ENCODE results near the gene KCTD17. TPM values are rescaled to one million over a fixed set of nuclear protein-coding genes. Genes with fewer than 3 reads are reported as not detected.

The KCTD17 gene
- total RNA-seq, 1 experiment from 2014 or later, result 32.7 TPM

DNA sequence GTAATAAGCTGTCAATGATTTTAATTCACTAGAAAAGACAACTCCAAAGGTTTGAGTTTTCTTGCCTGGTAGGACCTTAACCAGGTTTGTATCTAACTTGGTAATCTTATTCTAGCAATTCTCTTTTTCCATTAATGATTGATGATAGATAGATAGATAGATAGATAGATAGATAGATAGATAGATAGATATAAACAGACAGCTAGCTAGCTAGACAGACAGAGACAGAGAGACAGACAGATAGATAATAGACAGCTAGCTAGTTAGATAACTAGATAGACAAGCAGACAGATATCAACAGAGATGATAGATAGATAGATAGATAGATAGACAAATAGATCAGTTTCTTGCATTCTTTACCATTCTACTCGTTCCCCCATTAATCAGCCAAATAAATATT is 42.7 kb downstream of the KCTD17 start:
- H3K27ac ChIP-seq (ENCODE audit: low read length), result no peak overlapping the region
- no TSS peak for BruUV-seq (replicated peaks)
- ATAC-seq, result no peak
- TF ChIP-seq TCF7L2 (IDR thresholded peaks at IDR 0.05; ENCODE audit: low read depth, low read length), result no peak
- TF ChIP-seq, protein P1, sequence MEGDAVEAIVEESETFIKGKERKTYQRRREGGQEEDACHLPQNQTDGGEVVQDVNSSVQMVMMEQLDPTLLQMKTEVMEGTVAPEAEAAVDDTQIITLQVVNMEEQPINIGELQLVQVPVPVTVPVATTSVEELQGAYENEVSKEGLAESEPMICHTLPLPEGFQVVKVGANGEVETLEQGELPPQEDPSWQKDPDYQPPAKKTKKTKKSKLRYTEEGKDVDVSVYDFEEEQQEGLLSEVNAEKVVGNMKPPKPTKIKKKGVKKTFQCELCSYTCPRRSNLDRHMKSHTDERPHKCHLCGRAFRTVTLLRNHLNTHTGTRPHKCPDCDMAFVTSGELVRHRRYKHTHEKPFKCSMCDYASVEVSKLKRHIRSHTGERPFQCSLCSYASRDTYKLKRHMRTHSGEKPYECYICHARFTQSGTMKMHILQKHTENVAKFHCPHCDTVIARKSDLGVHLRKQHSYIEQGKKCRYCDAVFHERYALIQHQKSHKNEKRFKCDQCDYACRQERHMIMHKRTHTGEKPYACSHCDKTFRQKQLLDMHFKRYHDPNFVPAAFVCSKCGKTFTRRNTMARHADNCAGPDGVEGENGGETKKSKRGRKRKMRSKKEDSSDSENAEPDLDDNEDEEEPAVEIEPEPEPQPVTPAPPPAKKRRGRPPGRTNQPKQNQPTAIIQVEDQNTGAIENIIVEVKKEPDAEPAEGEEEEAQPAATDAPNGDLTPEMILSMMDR (IDR thresholded peaks at IDR 0.05), result no peak
- TF ChIP-seq POLR2AphosphoS5 (IDR thresholded peaks at IDR 0.05; ENCODE audit: low read depth, low read length), result no peak
- no peak for TF ChIP-seq SIN3A (IDR thresholded peaks at IDR 0.05; ENCODE audit: borderline replicate concordance, insufficient read depth, low read depth, low read length)
- TF ChIP-seq, protein P2, sequence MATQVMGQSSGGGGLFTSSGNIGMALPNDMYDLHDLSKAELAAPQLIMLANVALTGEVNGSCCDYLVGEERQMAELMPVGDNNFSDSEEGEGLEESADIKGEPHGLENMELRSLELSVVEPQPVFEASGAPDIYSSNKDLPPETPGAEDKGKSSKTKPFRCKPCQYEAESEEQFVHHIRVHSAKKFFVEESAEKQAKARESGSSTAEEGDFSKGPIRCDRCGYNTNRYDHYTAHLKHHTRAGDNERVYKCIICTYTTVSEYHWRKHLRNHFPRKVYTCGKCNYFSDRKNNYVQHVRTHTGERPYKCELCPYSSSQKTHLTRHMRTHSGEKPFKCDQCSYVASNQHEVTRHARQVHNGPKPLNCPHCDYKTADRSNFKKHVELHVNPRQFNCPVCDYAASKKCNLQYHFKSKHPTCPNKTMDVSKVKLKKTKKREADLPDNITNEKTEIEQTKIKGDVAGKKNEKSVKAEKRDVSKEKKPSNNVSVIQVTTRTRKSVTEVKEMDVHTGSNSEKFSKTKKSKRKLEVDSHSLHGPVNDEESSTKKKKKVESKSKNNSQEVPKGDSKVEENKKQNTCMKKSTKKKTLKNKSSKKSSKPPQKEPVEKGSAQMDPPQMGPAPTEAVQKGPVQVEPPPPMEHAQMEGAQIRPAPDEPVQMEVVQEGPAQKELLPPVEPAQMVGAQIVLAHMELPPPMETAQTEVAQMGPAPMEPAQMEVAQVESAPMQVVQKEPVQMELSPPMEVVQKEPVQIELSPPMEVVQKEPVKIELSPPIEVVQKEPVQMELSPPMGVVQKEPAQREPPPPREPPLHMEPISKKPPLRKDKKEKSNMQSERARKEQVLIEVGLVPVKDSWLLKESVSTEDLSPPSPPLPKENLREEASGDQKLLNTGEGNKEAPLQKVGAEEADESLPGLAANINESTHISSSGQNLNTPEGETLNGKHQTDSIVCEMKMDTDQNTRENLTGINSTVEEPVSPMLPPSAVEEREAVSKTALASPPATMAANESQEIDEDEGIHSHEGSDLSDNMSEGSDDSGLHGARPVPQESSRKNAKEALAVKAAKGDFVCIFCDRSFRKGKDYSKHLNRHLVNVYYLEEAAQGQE (IDR thresholded peaks at IDR 0.05; ENCODE audit: insufficient read depth in 1 of 2, low read depth in 2 of 2, low read length in 1 of 2), result no peak
- H3K27me3 ChIP-seq (ENCODE audit: control insufficient read depth, insufficient read depth, low read length), result no peaks in the 10 kb centered on the region
- no peak overlapping the region for H3K4me3 ChIP-seq (ENCODE audit: low read depth in 2 of 2, low read length in 2 of 2)
- in situ Hi-C loops (cut with HindIII; ENCODE audit: low pct_unique_long_range_greater_than_20kb, low sequenced_read_pairs), result no loop called here
- H3K4me1 ChIP-seq (ENCODE audit: control insufficient read depth, insufficient read depth, low read length), result no peaks in the 10 kb centered on the region
- no peaks in the 10 kb centered on the region for H3K9me3 ChIP-seq (ENCODE audit: control insufficient read depth, insufficient read depth, low read depth, low read length)
- no peak for DNase-seq (ENCODE audit: low read depth, low spot score)
- no peaks in the 10 kb centered on the region for H3K36me3 ChIP-seq (ENCODE audit: control insufficient read depth, insufficient read depth, low read length)
- ChIA-PET CTCF (no interaction called here), POLR2A (no interaction called here)
- intact Hi-C loops (cut with micrococcal nuclease; ENCODE audit: unreplicated experiment), result no loop called here

GRCh38 chr22:37095113-37095512 is 43.6 kb downstream of the KCTD17 start:
- CTCF ChIA-PET, result interaction anchor here (0.6 kb wide), 2 partner anchors 70 to 239 kb away, joined by 3 to 4 read pairs; no protein-coding TSS in a partner anchor
- TF ChIP-seq, protein P2 (IDR thresholded peaks at IDR 0.05; ENCODE audit: insufficient read depth in 1 of 2, low read depth in 2 of 2, low read length in 1 of 2), result no peak
- TF ChIP-seq, protein P1 (IDR thresholded peaks at IDR 0.05), result no peak
- TF ChIP-seq POLR2AphosphoS5 (IDR thresholded peaks at IDR 0.05; ENCODE audit: low read depth, low read length), result no peak
- TF ChIP-seq TCF7L2 (IDR thresholded peaks at IDR 0.05; ENCODE audit: low read depth, low read length), result no peak
- no peak for TF ChIP-seq SIN3A (IDR thresholded peaks at IDR 0.05; ENCODE audit: borderline replicate concordance, insufficient read depth, low read depth, low read length)
- H3K4me3 ChIP-seq (ENCODE audit: low read depth in 2 of 2, low read length in 2 of 2), result no peak overlapping the region
- no peaks in the 10 kb centered on the region for H3K27me3 ChIP-seq (ENCODE audit: control insufficient read depth, insufficient read depth, low read length)
- no peak overlapping the region for H3K27ac ChIP-seq (ENCODE audit: low read length)
- ATAC-seq, result no peak
- intact Hi-C loops (cut with micrococcal nuclease; ENCODE audit: unreplicated experiment) (no loop called here), in situ Hi-C loops (cut with HindIII; ENCODE audit: low pct_unique_long_range_greater_than_20kb, low sequenced_read_pairs) (no loop called here)
- DNase-seq (ENCODE audit: low read depth, low spot score), result no peak
- no TSS peak for BruUV-seq (replicated peaks)
- POLR2A ChIA-PET, result no interaction called here
- H3K36me3 ChIP-seq (ENCODE audit: control insufficient read depth, insufficient read depth, low read length), result no peaks in the 10 kb centered on the region
- H3K9me3 ChIP-seq (ENCODE audit: control insufficient read depth, insufficient read depth, low read depth, low read length), result no peaks in the 10 kb centered on the region
- no peaks in the 10 kb centered on the region for H3K4me1 ChIP-seq (ENCODE audit: control insufficient read depth, insufficient read depth, low read length)

Measured in Panc1 (cell line).